ENCODE results near the gene ABHD5. TPM values are rescaled to one million over a fixed set of nuclear protein-coding genes. Genes with fewer than 3 reads are reported as not detected.

ABHD5 gene
- total RNA-seq = 7.2 and 12.0 TPM in 2 replicates

GRCh38 chr3:43690400-43691119 lies at the start of gene ABHD5:
TSS of gene ABHD5 (plus strand) at chr3:43690938. CDS start at chr3:43690993, 55 bp downstream.

Other genes starting within 250 kb of the ABHD5 start
- gene ANO10, start 68.9 kb upstream of the ABHD5 start, total RNA-seq = 16.3 and 28.5 TPM in 2 replicates